Right cardiac atrium (tissue), 5 donors: ENCODE data around the gene ADGRD1. TPM values are rescaled to one million over a fixed set of nuclear protein-coding genes. Genes with fewer than 3 reads are reported as not detected.

Experiments
- ATAC-seq, 2 donors: fragments of 200-7000 bp; cut with Tn5 transposase; one replicate each; pipeline versions ENCODE4 v1.8.0 to v1.9.1; 2020; ENCODE audit warnings: moderate library complexity in 2 of 2, mild to moderate bottlenecking in 1 of 2
- DNase-seq, 3 donors: peaks; one replicate each; pipeline ENCODE4 v3.0.0-alpha.2; 2020
- H3K27ac ChIP-seq: one replicate; pipeline ENCODE4 v1.5.1; 2013; ENCODE audit warnings: mild to moderate bottlenecking, low read length, control low read depth, moderate library complexity
- H3K27me3 ChIP-seq: one replicate; pipeline ENCODE4 v1.6.1; 2013; ENCODE audit not compliant: control insufficient read depth, insufficient read depth
- H3K4me1 ChIP-seq: one replicate; pipeline ENCODE4 v1.6.1; 2013; ENCODE audit warnings: low read length; ENCODE audit not compliant: control insufficient read depth, insufficient read depth
- H3K4me3 ChIP-seq: one replicate; pipeline ENCODE4 v1.5.1; 2013; ENCODE audit warnings: low read length, control low read depth
- H3K9me3 ChIP-seq: one replicate; pipeline ENCODE4 v1.6.1; 2013; ENCODE audit warnings: low read length; ENCODE audit not compliant: control insufficient read depth
- WGBS: extraction: QIAGEN DNeasy Blood & Tissue Kit; methylation state at CpG from one replicate; pipeline ENCODE4 v1.1.7; 2013; 5-methylcytosine and 5-hydroxymethylcytosine counted together
- intact Hi-C, 4 donors: fragments of 100-400 bp; cut with DNase I; formaldehyde crosslinking; loops; one replicate each; pipeline versions ENCODE4 v1.11.0 to v1.14.0; 2022 to 2023
- polyA plus RNA-seq: library from polyadenylated mRNA; stranded (reverse); fragments of 200-250 nt; gene quantifications from one replicate; pipeline ENCODE4 v1.2.3, GENCODE V29; 2013
- total RNA-seq, 4 donors: library from RNA; stranded (reverse); fragmentation: NEBNext Ultra II Directional; extraction: Animal tissue kit (Norgen Biotek cat#: 25700); gene quantifications; one replicate each; pipeline ENCODE4 v1.2.1, GENCODE V29; 2021
- donor health status: healthy with polysubstance abuse.
- donor health status: DM: no; HTN: yes; CAD: no.
- donor health status: DM: no; HTN: no; CAD: no.
- donor health status: DM: no; HTN: yes; CAD: no; lungs with severe emphysema.
- donor health status: DM: yes; HTN: yes; CAD: no.

Gene ADGRD1
- total and polyA plus RNA-seq, 5 donors, result 50.0 to 386 (median 234) TPM

- intact Hi-C loops, result no loop called here
- WGBS, result 92% methylated on average over 15 of the region's 15 CpGs
- DNase-seq (no peak), ATAC-seq (no peak)
- no peak overlapping the region for H3K27ac ChIP-seq
- H3K4me3 ChIP-seq, result no peak overlapping the region
- H3K27me3 ChIP-seq, result no peaks in the 10 kb centered on the region
- no peaks in the 10 kb centered on the region for H3K9me3 ChIP-seq
- H3K4me1 ChIP-seq, result peaks cover 4% of the 10 kb centered on the region
Observed at GRCh38 chr12:130966443-130967030, 12.8 kb downstream of the ADGRD1 start.

- Histone ChIP-seq H3K9me3 (no peaks in the 10 kb centered on the region), H3K4me3 (no peak overlapping the region), H3K27ac (no peak overlapping the region), H3K4me1 (peaks cover 4% of the 10 kb centered on the region), H3K27me3 (no peaks in the 10 kb centered on the region)
- ATAC-seq, result peak in 1 of 2 donors; percentile 24
- intact Hi-C loops, result no loop called here
- no peak for DNase-seq
- 91% methylated on average over 16 of the region's 16 CpGs for WGBS
Observed at GRCh38 chr12:130967636-130968035, 13.9 kb downstream of the ADGRD1 start.

GRCh38 chr12:130968611-130969010 lies 14.9 kb downstream of the ADGRD1 start:
- H3K4me1 ChIP-seq, result peaks cover 4% of the 10 kb centered on the region
- no peak overlapping the region for H3K27ac ChIP-seq
- intact Hi-C loops, result no loop called here
- H3K27me3 ChIP-seq, result no peaks in the 10 kb centered on the region
- WGBS, result 58% methylated on average over 7 of the region's 7 CpGs
- peak; percentile 72 for ATAC-seq
- no peaks in the 10 kb centered on the region for H3K9me3 ChIP-seq
- H3K4me3 ChIP-seq, result no peak overlapping the region
- peak in 1 of 3 donors; percentile 78 for DNase-seq

- WGBS, result 79% methylated on average over 7 of the region's 7 CpGs
Observed at GRCh38 chr12:130969223-130969622, 15.5 kb downstream of the ADGRD1 start.

GRCh38 chr12:130970165-130970907 lies 16.6 kb downstream of the ADGRD1 start:
- Histone ChIP-seq H3K27me3 (no peaks in the 10 kb centered on the region), H3K9me3 (no peaks in the 10 kb centered on the region), H3K27ac (no peak overlapping the region), H3K4me1 (peaks cover 4% of the 10 kb centered on the region), H3K4me3 (no peak overlapping the region)
- no peak for ATAC-seq
- intact Hi-C loops, result no loop called here
- WGBS, result 72% methylated on average over 15 of the region's 15 CpGs
- DNase-seq, result no peak

More at GRCh38 chr12:130969223-130969622, 15.5 kb downstream of the ADGRD1 start:
- intact Hi-C loops, result no loop called here
- Histone ChIP-seq H3K4me3 (no peak overlapping the region), H3K9me3 (no peaks in the 10 kb centered on the region), H3K27me3 (no peaks in the 10 kb centered on the region), H3K4me1 (peaks cover 4% of the 10 kb centered on the region), H3K27ac (no peak overlapping the region)
- no peak for ATAC-seq
- no peak for DNase-seq

GRCh38 chr12:130970908-130971233 lies 17.2 kb downstream of the ADGRD1 start:
- Histone ChIP-seq H3K27me3 (no peaks in the 10 kb centered on the region), H3K9me3 (no peaks in the 10 kb centered on the region), H3K4me3 (no peak overlapping the region), H3K4me1 (peaks cover 4% of the 10 kb centered on the region), H3K27ac (no peak overlapping the region)
- DNase-seq (no peak), ATAC-seq (no peak)
- intact Hi-C loops, result no loop called here
- 89% methylated on average over 10 of the region's 10 CpGs for WGBS

- H3K4me3 ChIP-seq, result no peak overlapping the region
- no peaks in the 10 kb centered on the region for H3K27me3 ChIP-seq
- 74% methylated on average over 15 of the region's 15 CpGs for WGBS
- no peak for DNase-seq
- ATAC-seq, result no peak
- H3K9me3 ChIP-seq, result no peaks in the 10 kb centered on the region
- H3K4me1 ChIP-seq, result peaks cover 4% of the 10 kb centered on the region
- no peak overlapping the region for H3K27ac ChIP-seq
- intact Hi-C loops, result no loop called here
Observed at GRCh38 chr12:130971925-130972585, 18.3 kb downstream of the ADGRD1 start.

- no peak overlapping the region for H3K4me3 ChIP-seq
- H3K27me3 ChIP-seq, result no peaks in the 10 kb centered on the region
- H3K27ac ChIP-seq, result peak overlapping the region; percentile 64
- no peak for DNase-seq
- no peak for ATAC-seq
- H3K9me3 ChIP-seq, result no peaks in the 10 kb centered on the region
- 86% methylated on average over 9 of the region's 9 CpGs for WGBS
- intact Hi-C loops, result no loop called here
- peaks cover 4% of the 10 kb centered on the region for H3K4me1 ChIP-seq
Observed at GRCh38 chr12:130972586-130972950, 18.9 kb downstream of the ADGRD1 start.

- 58% methylated on average over 11 of the region's 11 CpGs for WGBS
- Histone ChIP-seq H3K4me3 (no peak overlapping the region), H3K27ac (no peak overlapping the region), H3K27me3 (no peaks in the 10 kb centered on the region), H3K4me1 (peaks cover 4% of the 10 kb centered on the region), H3K9me3 (no peaks in the 10 kb centered on the region)
- intact Hi-C loops, result no loop called here
- peak; percentile 59 to 60 for ATAC-seq
- DNase-seq, result peak in 2 of 3 donors; percentile 32 to 68
Observed at GRCh38 chr12:130973109-130973508, 19.4 kb downstream of the ADGRD1 start.

- no peak for ATAC-seq
- intact Hi-C loops, result no loop called here
- no peaks in the 10 kb centered on the region for H3K27me3 ChIP-seq
- no peak for DNase-seq
- no peaks in the 10 kb centered on the region for H3K9me3 ChIP-seq
- no peak overlapping the region for H3K27ac ChIP-seq
- H3K4me3 ChIP-seq, result no peak overlapping the region
- peaks cover under 1% of the 10 kb centered on the region for H3K4me1 ChIP-seq
- 88% methylated on average over 10 of the region's 10 CpGs for WGBS
Observed at GRCh38 chr12:130973906-130974305, 20.2 kb downstream of the ADGRD1 start.

GRCh38 chr12:130975116-130975515 lies 21.4 kb downstream of the ADGRD1 start:
- DNase-seq (no peak), ATAC-seq (no peak)
- no peaks in the 10 kb centered on the region for H3K9me3 ChIP-seq
- intact Hi-C loops, result no loop called here
- H3K27me3 ChIP-seq, result no peaks in the 10 kb centered on the region
- 73% methylated on average over 7 of the region's 7 CpGs for WGBS
- no peaks in the 10 kb centered on the region for H3K4me1 ChIP-seq
- H3K4me3 ChIP-seq, result no peak overlapping the region
- no peak overlapping the region for H3K27ac ChIP-seq
